ENCODE measurements around the gene FBRSL1. TPM values are rescaled to one million over a fixed set of nuclear protein-coding genes. Genes with fewer than 3 reads are reported as not detected.
"Not testable (repeated sequence)": the region's sequence is repeated elsewhere in the genome, so short reads cannot be mapped to it uniquely, and the experiment has no call there.

FBRSL1 gene
- total and polyA plus RNA-seq, 3 donors from 2014 or later, result 51.1 to 98.9 (median 88.3) TPM

DNA sequence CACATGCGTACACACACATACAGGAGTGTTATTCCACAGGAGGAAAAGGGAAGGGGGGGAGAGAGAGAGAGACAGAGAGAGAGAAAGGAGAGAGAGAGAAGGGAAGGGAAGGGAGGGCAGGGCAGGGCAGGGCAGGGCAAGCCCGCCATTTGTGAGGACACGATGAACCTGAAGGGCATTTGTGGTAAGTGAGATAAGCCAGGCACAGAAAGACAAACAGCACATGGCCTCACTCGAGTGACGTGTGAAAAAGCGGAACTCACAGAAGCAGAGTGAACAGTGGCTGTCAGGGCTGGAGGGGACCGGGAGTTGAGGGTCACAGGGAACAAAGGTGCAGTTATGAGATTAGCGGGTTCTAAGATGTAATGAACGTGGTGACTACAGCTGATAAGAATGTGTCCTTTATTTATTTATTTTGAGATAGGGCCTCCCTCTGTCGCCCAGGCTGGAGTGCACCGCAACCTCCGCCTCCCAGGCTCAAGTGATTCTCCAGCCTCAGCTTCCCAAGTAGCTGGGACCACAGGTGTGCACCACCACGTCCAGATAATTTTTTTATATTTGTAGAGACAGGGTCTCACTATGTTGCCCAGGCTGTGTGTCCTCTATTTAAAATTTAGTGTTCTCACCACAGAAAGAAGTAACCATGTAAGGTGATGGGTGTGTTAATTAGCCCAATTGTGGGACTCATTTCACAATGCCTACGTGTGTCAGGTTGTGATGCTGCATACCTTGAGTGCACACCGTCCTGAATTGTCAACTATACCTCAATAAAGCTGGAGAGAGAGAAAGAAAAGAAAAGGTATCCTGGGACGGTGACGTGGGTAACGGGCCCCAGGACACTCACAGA is 18.7 kb upstream of the FBRSL1 start:
- H3K27me3 ChIP-seq, result no peaks in the 10 kb centered on the region
- H3K4me3 ChIP-seq, result no peak overlapping the region
- intact Hi-C loops (cut with DNase I; ENCODE audit: low total_unique reads), result no loop called here
- no peak for DNase-seq
- H3K36me3 ChIP-seq (ENCODE audit: low read depth, missing control alignments), result no peaks in the 10 kb centered on the region
- no peaks in the 10 kb centered on the region for H3K9me3 ChIP-seq
- WGBS, 2 donors, result 65 to 76% methylated on average over 18 of the region's 18 CpGs
- H3K27ac ChIP-seq, result no peak overlapping the region
- H3K4me1 ChIP-seq, result no peaks in the 10 kb centered on the region
- TF ChIP-seq POLR2A (IDR thresholded peaks at IDR 0.05), result no peak
- TF ChIP-seq, protein P1, sequence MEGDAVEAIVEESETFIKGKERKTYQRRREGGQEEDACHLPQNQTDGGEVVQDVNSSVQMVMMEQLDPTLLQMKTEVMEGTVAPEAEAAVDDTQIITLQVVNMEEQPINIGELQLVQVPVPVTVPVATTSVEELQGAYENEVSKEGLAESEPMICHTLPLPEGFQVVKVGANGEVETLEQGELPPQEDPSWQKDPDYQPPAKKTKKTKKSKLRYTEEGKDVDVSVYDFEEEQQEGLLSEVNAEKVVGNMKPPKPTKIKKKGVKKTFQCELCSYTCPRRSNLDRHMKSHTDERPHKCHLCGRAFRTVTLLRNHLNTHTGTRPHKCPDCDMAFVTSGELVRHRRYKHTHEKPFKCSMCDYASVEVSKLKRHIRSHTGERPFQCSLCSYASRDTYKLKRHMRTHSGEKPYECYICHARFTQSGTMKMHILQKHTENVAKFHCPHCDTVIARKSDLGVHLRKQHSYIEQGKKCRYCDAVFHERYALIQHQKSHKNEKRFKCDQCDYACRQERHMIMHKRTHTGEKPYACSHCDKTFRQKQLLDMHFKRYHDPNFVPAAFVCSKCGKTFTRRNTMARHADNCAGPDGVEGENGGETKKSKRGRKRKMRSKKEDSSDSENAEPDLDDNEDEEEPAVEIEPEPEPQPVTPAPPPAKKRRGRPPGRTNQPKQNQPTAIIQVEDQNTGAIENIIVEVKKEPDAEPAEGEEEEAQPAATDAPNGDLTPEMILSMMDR (IDR thresholded peaks at IDR 0.05), result no peak

- Histone ChIP-seq H3K27ac (no peak overlapping the region), H3K27me3 (no peaks in the 10 kb centered on the region), H3K4me1 (no peaks in the 10 kb centered on the region), H3K36me3 (ENCODE audit: low read depth, missing control alignments) (no peaks in the 10 kb centered on the region), H3K4me3 (no peak overlapping the region), H3K9me3 (no peaks in the 10 kb centered on the region)
- TF ChIP-seq, protein P1 (IDR thresholded peaks at IDR 0.05), result no peak
- TF ChIP-seq POLR2A (IDR thresholded peaks at IDR 0.05), result no peak
- intact Hi-C loops (cut with DNase I; ENCODE audit: low total_unique reads), result no loop called here
- 76% methylated on average over 15 to 16 of the region's 16 CpGs for WGBS, 2 donors
- DNase-seq, result no peak
These were observed 18.1 kb upstream of the FBRSL1 start for GRCh38 chr12:132471858-132472255.

- no peaks in the 10 kb centered on the region for H3K4me1 ChIP-seq
- H3K36me3 ChIP-seq (ENCODE audit: low read depth, missing control alignments), result no peaks in the 10 kb centered on the region
- no peak for DNase-seq
- no peaks in the 10 kb centered on the region for H3K9me3 ChIP-seq
- WGBS, 2 donors, result 54 to 74% methylated on average over 9 to 15 of the region's 15 CpGs
- no peaks in the 10 kb centered on the region for H3K27me3 ChIP-seq
- intact Hi-C loops (cut with DNase I; ENCODE audit: low total_unique reads), result no loop called here
- no peak overlapping the region for H3K27ac ChIP-seq
- TF ChIP-seq, protein P1 (IDR thresholded peaks at IDR 0.05), result no peak
- TF ChIP-seq POLR2A (IDR thresholded peaks at IDR 0.05), result no peak
- H3K4me3 ChIP-seq, result no peak overlapping the region
These were observed 17.6 kb upstream of the FBRSL1 start for GRCh38 chr12:132472386-132472785.

DNA sequence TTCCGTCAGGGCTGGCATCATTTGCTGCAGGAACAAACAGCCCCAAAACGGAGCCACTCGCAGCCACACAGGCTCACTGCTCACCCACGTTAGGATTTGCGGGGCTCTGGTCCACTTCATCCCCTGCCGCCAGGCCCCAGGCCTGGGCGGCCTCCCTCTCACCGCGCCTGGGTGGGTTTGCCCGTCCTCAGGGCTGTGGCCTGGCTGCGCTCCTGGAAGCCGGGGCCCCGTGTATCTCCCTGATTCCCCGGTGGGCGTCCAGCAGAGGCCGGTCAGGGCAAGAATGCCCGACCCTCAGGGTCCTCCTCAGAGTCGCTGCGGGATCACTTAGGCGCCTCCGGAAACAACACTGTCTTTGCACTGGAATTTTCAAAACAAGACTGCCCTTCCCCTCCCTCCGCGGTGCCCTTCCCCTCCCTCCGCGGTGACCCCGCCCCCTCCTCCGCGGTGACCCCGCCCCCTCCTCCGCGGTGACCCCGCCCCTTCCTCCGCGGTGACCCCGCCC is 15.7 kb upstream of the FBRSL1 start:
- no peaks in the 10 kb centered on the region for H3K27me3 ChIP-seq
- WGBS, 2 donors, result 52% methylated on average over 26 of the region's 35 CpGs; no CpG with 5 or more reads in 1 of the 2 donors
- no peak for TF ChIP-seq POLR2A (IDR thresholded peaks at IDR 0.05)
- TF ChIP-seq, protein P1 (IDR thresholded peaks at IDR 0.05), result no peak
- no peaks in the 10 kb centered on the region for H3K36me3 ChIP-seq (ENCODE audit: low read depth, missing control alignments)
- intact Hi-C loops (cut with DNase I; ENCODE audit: low total_unique reads), result no loop called here
- no peak for DNase-seq
- H3K27ac ChIP-seq, result no peak overlapping the region
- peak overlapping the region in 1 of 2 donors; percentile 43 for H3K4me3 ChIP-seq
- H3K4me1 ChIP-seq, result no peaks in the 10 kb centered on the region
- no peaks in the 10 kb centered on the region for H3K9me3 ChIP-seq

DNA sequence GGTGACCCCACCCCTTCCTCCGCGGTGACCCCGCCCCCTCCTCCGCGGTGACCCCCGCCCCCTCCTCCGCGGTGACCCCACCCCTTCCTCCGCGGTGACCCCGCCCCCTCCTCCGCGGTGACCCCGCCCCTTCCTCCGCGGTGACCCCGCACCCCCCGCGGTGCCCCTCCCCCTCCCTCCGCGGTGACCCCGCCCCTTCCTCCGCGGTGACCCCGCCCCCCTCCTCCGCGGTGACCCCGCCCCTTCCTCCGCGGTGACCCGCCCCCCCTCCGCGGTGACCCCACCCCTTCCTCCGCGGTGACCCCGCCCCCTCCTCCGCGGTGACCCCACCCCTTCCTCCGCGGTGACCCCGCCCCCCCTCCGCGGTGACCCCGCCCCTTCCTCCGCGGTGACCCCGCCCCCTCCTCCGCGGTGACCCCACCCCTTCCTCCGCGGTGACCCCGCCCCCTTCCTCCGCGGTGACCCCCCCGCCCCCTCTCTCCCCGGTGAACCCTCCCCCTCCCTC is 15.1 kb upstream of the FBRSL1 start:
- H3K27ac ChIP-seq; H3K9me3 ChIP-seq; H3K36me3 ChIP-seq (ENCODE audit: low read depth, missing control alignments); H3K27me3 ChIP-seq; H3K4me1 ChIP-seq; intact Hi-C loops (cut with DNase I; ENCODE audit: low total_unique reads); DNase-seq; H3K4me3 ChIP-seq: not testable (repeated sequence)
- WGBS, 2 donors, result no CpG with 5 or more reads among the region's 56 CpGs
